Measurements from ENCODE around the gene PEX10. TPM values are rescaled to one million over a fixed set of nuclear protein-coding genes. Genes with fewer than 3 reads are reported as not detected.

The PEX10 gene
- total and polyA plus RNA-seq, 10 of the 15 experiments (the other 5 are each of a cell fraction or from before 2014, with no cell fraction given), result 0.24 to 24.9 (median 16.8) TPM; not detected in 1

DNA sequence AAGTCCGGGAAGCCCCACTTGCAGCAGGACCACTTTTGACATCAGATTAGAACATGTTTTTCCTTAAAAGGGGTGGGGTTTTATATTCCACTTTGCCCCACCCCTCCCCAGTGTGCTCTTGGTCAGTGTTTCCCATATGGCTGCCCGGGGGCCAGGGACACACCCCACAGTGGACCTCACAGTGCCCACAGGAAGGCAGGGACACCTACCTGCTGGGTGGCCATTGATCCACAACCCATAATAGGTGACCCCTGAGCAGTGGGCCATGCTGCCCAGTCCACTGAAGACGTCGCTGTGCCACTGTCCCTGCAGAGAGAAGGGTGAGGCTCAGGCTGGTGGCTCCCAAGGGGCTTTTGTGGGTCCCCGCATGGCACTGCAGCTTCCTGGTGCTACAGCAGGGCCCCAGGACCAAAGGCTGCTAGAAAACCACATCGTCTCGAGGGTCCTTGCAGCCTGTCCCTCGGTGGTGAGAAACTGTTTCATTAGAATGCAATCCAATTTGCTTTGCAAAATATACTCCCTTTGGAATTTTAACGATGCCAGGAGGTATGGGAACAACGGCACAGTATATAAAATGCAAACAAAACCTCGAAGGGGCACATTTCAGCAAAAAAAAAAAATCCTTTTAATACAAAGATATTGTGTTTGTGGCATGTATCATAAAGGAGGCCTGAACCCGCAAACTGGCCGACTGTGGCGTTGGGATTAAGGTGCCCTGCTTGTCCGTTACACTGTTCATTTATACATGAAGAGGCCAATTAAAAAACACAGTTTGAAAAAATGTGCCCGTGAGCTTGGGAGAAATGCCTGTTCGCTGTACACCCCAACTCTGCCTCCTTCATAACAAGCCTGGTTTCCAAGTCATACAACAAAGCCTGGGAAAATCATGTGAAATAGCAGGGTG, 37.9 kb downstream of the PEX10 start:
- Histone ChIP-seq H3K9me3 (replicated peaks; ENCODE audit: control insufficient read depth, insufficient read depth, low read length) (no peaks in the 10 kb centered on the region), H3K9ac (ENCODE audit: control insufficient read depth, insufficient read depth, low read length) (no peak overlapping the region), H3K36me3 (ENCODE audit: control insufficient read depth in 2 of 2, insufficient read depth in 2 of 2, low read length in 1 of 2) (no peaks in the 10 kb centered on the region), H3K79me2 (ENCODE audit: control insufficient read depth, insufficient read depth, low read length) (no peaks in the 10 kb centered on the region), H3K4me3 (no peak overlapping the region), H3K4me2 (ENCODE audit: control insufficient read depth, insufficient read depth) (no peak overlapping the region), H3K4me1 (ENCODE audit: control insufficient read depth, insufficient read depth, low read length) (peaks cover 3% of the 10 kb centered on the region; the same call in 1 of the 2 replicates), H2AFZ (ENCODE audit: control insufficient read depth, low read depth, low read length) (no peak overlapping the region), H3K27ac (ENCODE audit: control insufficient read depth, insufficient read depth) (no peak overlapping the region), H3K27me3 (replicated peaks in 1 of 2; ENCODE audit: control insufficient read depth in 2 of 2, insufficient read depth in 2 of 2, low read length in 1 of 2) (no peaks in the 10 kb centered on the region), H4K20me1 (ENCODE audit: control insufficient read depth, insufficient read depth) (no peaks in the 10 kb centered on the region)
- 13% methylated on average over 17 of the region's 17 CpGs for WGBS (ENCODE audit: insufficient coverage, insufficient replicate concordance, low lambda C conversion rate, missing lambda C conversion rate)
- ChIA-PET CTCF (no interaction called here), SMC1A (ENCODE audit: uncharacterized antibody, unreplicated experiment) (no interaction called here), RAD21 (ENCODE audit: unreplicated experiment) (no interaction called here), POLR2A (no interaction called here)
- FAIRE-seq (no peak), ATAC-seq (no peak), DNase-seq (ENCODE audit: low read depth, low spot score) (no peak)
- in situ Hi-C loops (cut with MboI) (no loop called here), intact Hi-C loops (cut with micrococcal nuclease; ENCODE audit: unreplicated experiment) (no loop called here)
- TF ChIP-seq ZNF207 (IDR thresholded peaks at IDR 0.05; ENCODE audit: borderline replicate concordance) (no peak), BHLHE40 (IDR thresholded peaks at IDR 0.05; ENCODE audit: borderline replicate concordance in 1 of 2, low read depth in 2 of 2, low read length in 1 of 2) (no peak), SKIL (IDR thresholded peaks at IDR 0.05; ENCODE audit: low read depth, poor library complexity, severe bottlenecking) (no peak), ZSCAN29 (IDR thresholded peaks at IDR 0.05) (no peak)
- BruUV-seq (replicated peaks), result no TSS peak
